Neural cell (in vitro differentiated cells): ENCODE data around the gene BCDIN3D. TPM values are rescaled to one million over a fixed set of nuclear protein-coding genes. Genes with fewer than 3 reads are reported as not detected.

Source experiments
- H2AFZ ChIP-seq: fragments of 200-600, 300-800 bp; sonication (generic), shearing (Covaris generic); 2 replicates; pipeline ENCODE4 v1.6.0; 2014; ENCODE audit warnings: low read depth, mild to moderate bottlenecking, antibody characterized with exemption, low read length, moderate library complexity
- H3F3A ChIP-seq: fragments of 200-600 bp; shearing (Covaris generic); 2 replicates; pipeline ENCODE4 v1.6.1; 2016; ENCODE audit warnings: mild to moderate bottlenecking, moderate library complexity, mixed read lengths, antibody characterized with exemption, low read length; ENCODE audit not compliant: insufficient read depth, poor library complexity, severe bottlenecking
- H3K27ac ChIP-seq: fragments of 200-600, 300-800 bp; sonication (generic), shearing (Covaris generic); 2 replicates; pipeline ENCODE4 v1.5.1; 2014; ENCODE audit warnings: mild to moderate bottlenecking, low read length, moderate library complexity
- H3K27me3 ChIP-seq: fragments of 300-800, 200-600 bp; sonication (generic), shearing (Covaris generic); 2 replicates; pipeline ENCODE4 v1.6.0; 2014; ENCODE audit warnings: mild to moderate bottlenecking, low read depth, low read length, moderate library complexity; ENCODE audit not compliant: insufficient read depth
- H3K36me3 ChIP-seq: fragments of 300-800, 200-600 bp; sonication (generic), shearing (Covaris generic); 2 replicates; pipeline ENCODE4 v1.5.1; 2014; ENCODE audit warnings: mild to moderate bottlenecking, antibody characterized with exemption, low read length, moderate library complexity; ENCODE audit not compliant: insufficient read depth
- H3K4me2 ChIP-seq: fragments of 300-800, 200-600 bp; sonication (generic), shearing (Covaris generic); 2 replicates; pipeline ENCODE4 v1.6.0; 2014; ENCODE audit warnings: mild to moderate bottlenecking, low read length
- H3K4me3 ChIP-seq: fragments of 300-800, 200-600 bp; sonication (generic), shearing (Covaris generic); 2 replicates; pipeline ENCODE4 v1.5.1; 2014; ENCODE audit warnings: mild to moderate bottlenecking, low read length, moderate library complexity
- H3K79me2 ChIP-seq: fragments of 200-600 bp; shearing (Covaris generic); replicated peaks from 2 replicates; pipeline ENCODE4 v1.6.0; 2014; ENCODE audit warnings: mild to moderate bottlenecking, low read length, moderate library complexity; ENCODE audit not compliant: insufficient read depth
- H3K9ac ChIP-seq: fragments of 300-800, 200-600 bp; sonication (generic), shearing (Covaris generic); 2 replicates; pipeline ENCODE4 v1.6.1; 2016; ENCODE audit warnings: mild to moderate bottlenecking, low read length, mixed read lengths
- H3K9me2 ChIP-seq: fragments of 200-600 bp; shearing (Covaris generic); 2 replicates; pipeline ENCODE4 v1.6.1; 2016; ENCODE audit warnings: mild to moderate bottlenecking, low read length, mixed read lengths; ENCODE audit not compliant: insufficient read depth
- H3K9me3 ChIP-seq: fragments of 200-600, 300-800 bp; sonication (generic), shearing (Covaris generic); 2 replicates; pipeline ENCODE4 v1.6.1; 2016; ENCODE audit warnings: mild to moderate bottlenecking, mixed run types, low read length, moderate library complexity, mixed read lengths
- H4K20me1 ChIP-seq: fragments of 200-600 bp; shearing (Covaris generic); 2 replicates; pipeline ENCODE4 v1.6.1; 2016; ENCODE audit warnings: mild to moderate bottlenecking, mixed run types; ENCODE audit not compliant: insufficient read depth
- EP300 ChIP-seq: fragments of 450-650 bp; conservative IDR thresholded peaks from 2 replicates; pipeline ENCODE4 v1.6.1; 2014; ENCODE audit warnings: antibody characterized with exemption, mild to moderate bottlenecking, moderate library complexity; ENCODE audit not compliant: poor library complexity, severe bottlenecking
- EZH2 ChIP-seq: fragments of 200-600, 300-800 bp; shearing (Covaris generic), sonication (generic); IDR thresholded peaks from 2 replicates; pipeline ENCODE4 v1.6.1; 2014; ENCODE audit warnings: antibody characterized with exemption, low read length, borderline replicate concordance, mild to moderate bottlenecking; ENCODE audit not compliant: insufficient read depth, poor library complexity, severe bottlenecking
- MXI1 ChIP-seq: fragments of 450-650 bp; conservative IDR thresholded peaks from 2 replicates; pipeline ENCODE4 v1.6.1; 2014; ENCODE audit warnings: antibody characterized with exemption, mild to moderate bottlenecking; ENCODE audit not compliant: poor library complexity, severe bottlenecking
- POLR2AphosphoS5 ChIP-seq: IDR thresholded peaks from 2 replicates; pipeline ENCODE4 v1.6.1; 2012
- RAD21 ChIP-seq: fragments of 450-650 bp; conservative IDR thresholded peaks from 2 replicates; pipeline ENCODE4 v1.6.1; 2014; ENCODE audit warnings: antibody characterized with exemption, mild to moderate bottlenecking, moderate library complexity
- SMC3 ChIP-seq: fragments of 450-650 bp; conservative IDR thresholded peaks from 2 replicates; pipeline ENCODE4 v1.6.1; 2014; ENCODE audit warnings: antibody characterized with exemption, mild to moderate bottlenecking, moderate library complexity; ENCODE audit not compliant: poor library complexity
- TAF1 ChIP-seq: IDR thresholded peaks from 2 replicates; pipeline ENCODE4 v1.6.1; 2012; ENCODE audit warnings: low read depth
- polyA plus RNA-seq: library from polyadenylated mRNA; depleted of rRNA; stranded (reverse); fragments of >200 nt; gene quantifications from 2 replicates; pipeline ENCODE4 v1.2.3, GENCODE V29; 2014
- TF ChIP-seq, protein P1 (sequence below): IDR thresholded peaks from 2 replicates; pipeline ENCODE4 v1.6.1; 2012; ENCODE audit warnings: borderline replicate concordance
- TF ChIP-seq, protein P2 (sequence below): fragments of 450-650 bp; IDR thresholded peaks from 2 replicates; pipeline ENCODE4 v1.5.1; 2014; ENCODE audit warnings: antibody characterized with exemption, mild to moderate bottlenecking, moderate library complexity; ENCODE audit not compliant: poor library complexity, severe bottlenecking

The BCDIN3D gene
- polyA plus RNA-seq, 1 donor from 2014 or later, result 10.0 TPM

DNA sequence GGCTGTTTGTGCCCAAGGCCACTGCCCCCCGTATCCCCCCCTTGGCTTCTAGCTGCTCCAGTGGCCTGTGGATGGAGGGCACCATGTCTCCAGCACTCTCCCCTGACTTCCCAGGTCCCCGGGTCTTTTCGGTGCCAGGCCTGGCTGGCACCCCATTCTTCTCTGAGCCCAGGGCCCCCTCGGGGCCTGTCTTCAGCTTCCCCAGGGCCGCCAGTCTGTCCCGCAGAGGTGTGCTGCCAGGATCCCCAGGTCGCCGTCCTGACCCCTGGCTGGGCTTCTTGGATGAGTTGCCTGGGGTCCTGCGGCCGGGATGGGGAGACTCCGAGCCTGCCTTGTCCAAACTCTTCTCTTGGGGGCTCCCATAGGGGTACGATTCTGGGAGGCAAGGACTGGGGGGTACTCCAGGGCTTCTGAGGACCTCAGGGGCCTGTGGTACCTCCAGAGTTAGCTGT is 47.2 kb downstream of the BCDIN3D start:
- Histone ChIP-seq H3K36me3 (no peaks in the 10 kb centered on the region), H3K9ac (no peak overlapping the region), H3K27ac (no peak overlapping the region), H3K79me2 (no peaks in the 10 kb centered on the region), H4K20me1 (no peaks in the 10 kb centered on the region), H3K4me3 (no peak overlapping the region), H3F3A (no peaks in the 10 kb centered on the region), H3K4me2 (no peak overlapping the region), H3K9me2 (no peaks in the 10 kb centered on the region), H2AFZ (no peak overlapping the region), H3K27me3 (no peaks in the 10 kb centered on the region), H3K9me3 (no peaks in the 10 kb centered on the region)
- TF ChIP-seq POLR2AphosphoS5, result no peak
- TF ChIP-seq EZH2, result no peak
- no peak for TF ChIP-seq MXI1
- TF ChIP-seq, protein P1, sequence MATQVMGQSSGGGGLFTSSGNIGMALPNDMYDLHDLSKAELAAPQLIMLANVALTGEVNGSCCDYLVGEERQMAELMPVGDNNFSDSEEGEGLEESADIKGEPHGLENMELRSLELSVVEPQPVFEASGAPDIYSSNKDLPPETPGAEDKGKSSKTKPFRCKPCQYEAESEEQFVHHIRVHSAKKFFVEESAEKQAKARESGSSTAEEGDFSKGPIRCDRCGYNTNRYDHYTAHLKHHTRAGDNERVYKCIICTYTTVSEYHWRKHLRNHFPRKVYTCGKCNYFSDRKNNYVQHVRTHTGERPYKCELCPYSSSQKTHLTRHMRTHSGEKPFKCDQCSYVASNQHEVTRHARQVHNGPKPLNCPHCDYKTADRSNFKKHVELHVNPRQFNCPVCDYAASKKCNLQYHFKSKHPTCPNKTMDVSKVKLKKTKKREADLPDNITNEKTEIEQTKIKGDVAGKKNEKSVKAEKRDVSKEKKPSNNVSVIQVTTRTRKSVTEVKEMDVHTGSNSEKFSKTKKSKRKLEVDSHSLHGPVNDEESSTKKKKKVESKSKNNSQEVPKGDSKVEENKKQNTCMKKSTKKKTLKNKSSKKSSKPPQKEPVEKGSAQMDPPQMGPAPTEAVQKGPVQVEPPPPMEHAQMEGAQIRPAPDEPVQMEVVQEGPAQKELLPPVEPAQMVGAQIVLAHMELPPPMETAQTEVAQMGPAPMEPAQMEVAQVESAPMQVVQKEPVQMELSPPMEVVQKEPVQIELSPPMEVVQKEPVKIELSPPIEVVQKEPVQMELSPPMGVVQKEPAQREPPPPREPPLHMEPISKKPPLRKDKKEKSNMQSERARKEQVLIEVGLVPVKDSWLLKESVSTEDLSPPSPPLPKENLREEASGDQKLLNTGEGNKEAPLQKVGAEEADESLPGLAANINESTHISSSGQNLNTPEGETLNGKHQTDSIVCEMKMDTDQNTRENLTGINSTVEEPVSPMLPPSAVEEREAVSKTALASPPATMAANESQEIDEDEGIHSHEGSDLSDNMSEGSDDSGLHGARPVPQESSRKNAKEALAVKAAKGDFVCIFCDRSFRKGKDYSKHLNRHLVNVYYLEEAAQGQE, result no peak
- no peak for TF ChIP-seq SMC3
- TF ChIP-seq TAF1, result no peak
- TF ChIP-seq EP300, result no peak
- TF ChIP-seq, protein P2, sequence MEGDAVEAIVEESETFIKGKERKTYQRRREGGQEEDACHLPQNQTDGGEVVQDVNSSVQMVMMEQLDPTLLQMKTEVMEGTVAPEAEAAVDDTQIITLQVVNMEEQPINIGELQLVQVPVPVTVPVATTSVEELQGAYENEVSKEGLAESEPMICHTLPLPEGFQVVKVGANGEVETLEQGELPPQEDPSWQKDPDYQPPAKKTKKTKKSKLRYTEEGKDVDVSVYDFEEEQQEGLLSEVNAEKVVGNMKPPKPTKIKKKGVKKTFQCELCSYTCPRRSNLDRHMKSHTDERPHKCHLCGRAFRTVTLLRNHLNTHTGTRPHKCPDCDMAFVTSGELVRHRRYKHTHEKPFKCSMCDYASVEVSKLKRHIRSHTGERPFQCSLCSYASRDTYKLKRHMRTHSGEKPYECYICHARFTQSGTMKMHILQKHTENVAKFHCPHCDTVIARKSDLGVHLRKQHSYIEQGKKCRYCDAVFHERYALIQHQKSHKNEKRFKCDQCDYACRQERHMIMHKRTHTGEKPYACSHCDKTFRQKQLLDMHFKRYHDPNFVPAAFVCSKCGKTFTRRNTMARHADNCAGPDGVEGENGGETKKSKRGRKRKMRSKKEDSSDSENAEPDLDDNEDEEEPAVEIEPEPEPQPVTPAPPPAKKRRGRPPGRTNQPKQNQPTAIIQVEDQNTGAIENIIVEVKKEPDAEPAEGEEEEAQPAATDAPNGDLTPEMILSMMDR, result no peak
- no peak for TF ChIP-seq RAD21

DNA sequence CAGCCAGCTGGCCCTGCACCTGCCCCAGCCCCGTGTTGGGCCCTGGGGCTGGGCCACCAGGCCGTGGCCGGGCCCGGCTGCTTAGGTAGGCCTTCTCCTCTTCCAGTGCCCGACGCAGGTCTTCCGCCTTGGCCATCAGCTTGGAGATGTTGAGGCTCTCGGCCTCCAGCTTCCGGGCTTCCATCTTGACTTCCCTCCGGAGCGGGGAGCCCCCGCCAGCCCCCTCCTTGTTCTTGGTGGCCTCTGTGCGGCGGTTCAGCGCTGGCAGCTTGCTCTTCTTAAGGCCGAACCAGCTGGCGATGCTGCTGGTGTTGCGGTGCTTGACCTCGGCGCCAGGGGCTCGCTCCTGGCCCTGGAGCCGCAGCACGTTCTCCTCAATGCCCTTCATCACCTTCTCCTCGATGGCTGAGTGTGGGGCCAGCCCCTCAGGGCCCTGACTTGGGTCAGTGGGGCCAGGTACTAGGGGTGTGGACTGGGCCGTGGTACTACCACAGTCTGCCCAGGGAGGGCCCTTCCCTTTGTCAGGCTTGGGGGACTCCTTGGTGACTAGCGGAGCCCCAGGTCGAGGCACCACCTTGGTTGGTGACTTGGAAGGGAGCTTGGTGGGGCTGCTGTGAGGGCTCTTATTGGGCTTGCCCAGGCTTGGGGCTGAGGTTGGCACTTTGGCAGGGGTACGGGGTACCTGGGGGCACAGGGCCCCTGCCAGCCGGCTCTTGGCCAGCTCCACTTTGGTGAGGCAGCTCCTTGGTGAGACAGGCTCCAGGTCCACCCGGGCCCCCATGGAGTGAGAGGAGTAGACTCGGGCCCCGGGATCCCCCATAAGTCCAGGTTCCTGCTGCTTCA is 47.9 kb downstream of the BCDIN3D start:
- H3K79me2 ChIP-seq, result no peaks in the 10 kb centered on the region
- H3K27ac ChIP-seq, result no peak overlapping the region
- no peaks in the 10 kb centered on the region for H3K9me3 ChIP-seq
- H3K27me3 ChIP-seq, result no peaks in the 10 kb centered on the region
- H3K4me2 ChIP-seq, result no peak overlapping the region
- H3F3A ChIP-seq, result no peaks in the 10 kb centered on the region
- H3K4me3 ChIP-seq, result no peak overlapping the region
- H3K36me3 ChIP-seq, result no peaks in the 10 kb centered on the region
- H3K9me2 ChIP-seq, result no peaks in the 10 kb centered on the region
- H4K20me1 ChIP-seq, result no peaks in the 10 kb centered on the region
- no peak overlapping the region for H3K9ac ChIP-seq
- TF ChIP-seq EZH2 (no peak), POLR2AphosphoS5 (no peak), SMC3 (no peak), MXI1 (no peak), TAF1 (no peak), EP300 (no peak), RAD21 (no peak)
- TF ChIP-seq, protein P1, result no peak
- TF ChIP-seq, protein P2, result no peak
- H2AFZ ChIP-seq, result no peak overlapping the region
